Activated T-helper 1 cell treated with anti-CD3 and anti-CD28 coated beads, Interleukin-12 subunit alpha, Interleukin-12 subunit beta, Interleukin-2, Interleukin-4 antibody, amounts not matched to agents 30 ng/mL and 10 ng/mL and 1 ng/mL, durations not matched to agents 14 hours and 24 hours and 36 hours (primary cell): ENCODE results near the gene ELP4. TPM values are rescaled to one million over a fixed set of nuclear protein-coding genes. Genes with fewer than 3 reads are reported as not detected.
"Not testable (repeated sequence)": the region's sequence is repeated elsewhere in the genome, so short reads cannot be mapped to it uniquely, and the experiment has no call there.

Experiments
- DNase-seq: peaks from one replicate; pipeline ENCODE4 v3.0.0; 2021; ENCODE audit warnings: low spot score
- H3K27ac Mint-ChIP-seq: one replicate; pipeline ENCODE4 v1.8.0; 2021; ENCODE audit warnings: mild to moderate bottlenecking, mixed read lengths
- H3K27me3 Mint-ChIP-seq: one replicate; pipeline ENCODE4 v1.8.0; 2022; ENCODE audit warnings: mild to moderate bottlenecking, moderate library complexity, mixed read lengths; ENCODE audit not compliant: insufficient read depth
- H3K36me3 Mint-ChIP-seq: one replicate; pipeline ENCODE4 v1.8.0; 2021; ENCODE audit warnings: low read depth, mixed read lengths
- H3K4me1 Mint-ChIP-seq: one replicate; pipeline ENCODE4 v1.8.0; 2021; ENCODE audit warnings: low read depth, mixed read lengths
- H3K4me3 Mint-ChIP-seq: one replicate; pipeline ENCODE4 v1.8.0; 2021; ENCODE audit warnings: mild to moderate bottlenecking, moderate library complexity, mixed read lengths
- H3K9me3 Mint-ChIP-seq: one replicate; pipeline ENCODE4 v1.8.0; 2021; ENCODE audit warnings: mixed read lengths
- intact Hi-C: fragments of 100-400 bp; cut with micrococcal nuclease; formaldehyde crosslinking; loops from one replicate; pipeline ENCODE4 v1.15.1; 2024
- total RNA-seq: library from RNA; stranded (reverse); gene quantifications from 2 replicates; pipeline ENCODE4 v1.2.3, GENCODE V29; 2022

ELP4 gene
- total RNA-seq, 1 donor from 2014 or later: 15.1 TPM

DNA sequence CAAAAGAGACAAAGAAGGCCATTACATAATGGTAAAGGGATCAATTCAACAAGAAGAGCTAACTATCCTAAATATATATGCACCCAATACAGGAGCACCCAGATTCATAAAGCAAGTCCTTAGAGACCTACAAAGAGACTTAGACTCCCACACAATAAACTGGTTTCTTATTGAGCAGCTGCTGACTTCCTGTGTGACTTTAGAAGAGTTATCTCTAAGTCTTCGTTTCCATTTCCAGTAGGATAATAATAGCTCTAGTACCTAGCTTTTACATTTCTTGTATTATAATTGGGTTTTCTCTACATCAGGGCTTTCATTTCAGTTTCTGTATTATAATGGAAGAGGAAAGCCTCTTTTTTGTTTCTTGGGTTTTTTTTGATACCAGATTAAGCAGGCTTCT lies 187.5 kb downstream of the ELP4 start:
- intact Hi-C loops, H3K4me3 Mint-ChIP-seq, H3K36me3 Mint-ChIP-seq, DNase-seq, H3K27ac Mint-ChIP-seq, H3K4me1 Mint-ChIP-seq, H3K27me3 Mint-ChIP-seq, H3K9me3 Mint-ChIP-seq: not testable (repeated sequence)

DNA sequence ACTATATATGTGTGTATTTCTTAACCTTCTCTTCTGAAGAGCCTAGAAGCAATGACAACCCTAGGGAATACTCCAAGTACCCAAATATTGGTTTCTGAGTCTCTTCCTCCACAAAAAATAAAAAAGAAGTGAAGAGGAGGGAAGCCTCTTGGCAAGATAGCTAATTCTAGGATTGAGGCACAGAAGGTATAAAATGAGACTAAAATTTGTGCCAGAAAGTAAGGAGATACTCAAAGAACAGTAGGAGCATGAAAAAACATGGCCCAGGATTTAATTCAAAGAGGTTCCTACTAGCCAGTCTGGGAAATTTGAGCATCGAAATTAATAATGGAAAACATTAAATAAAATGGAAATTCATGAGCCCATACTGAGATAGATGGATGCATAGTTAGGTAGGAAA lies 189.5 kb downstream of the ELP4 start:
- peaks cover 9% of the 10 kb centered on the region for H3K4me1 Mint-ChIP-seq
- DNase-seq: no peak
- peaks cover 6% of the 10 kb centered on the region for H3K9me3 Mint-ChIP-seq
- intact Hi-C loops: no loop called here
- no peak overlapping the region for H3K27ac Mint-ChIP-seq
- H3K4me3 Mint-ChIP-seq: no peak overlapping the region
- H3K27me3 Mint-ChIP-seq: no peaks in the 10 kb centered on the region
- no peaks in the 10 kb centered on the region for H3K36me3 Mint-ChIP-seq

DNA sequence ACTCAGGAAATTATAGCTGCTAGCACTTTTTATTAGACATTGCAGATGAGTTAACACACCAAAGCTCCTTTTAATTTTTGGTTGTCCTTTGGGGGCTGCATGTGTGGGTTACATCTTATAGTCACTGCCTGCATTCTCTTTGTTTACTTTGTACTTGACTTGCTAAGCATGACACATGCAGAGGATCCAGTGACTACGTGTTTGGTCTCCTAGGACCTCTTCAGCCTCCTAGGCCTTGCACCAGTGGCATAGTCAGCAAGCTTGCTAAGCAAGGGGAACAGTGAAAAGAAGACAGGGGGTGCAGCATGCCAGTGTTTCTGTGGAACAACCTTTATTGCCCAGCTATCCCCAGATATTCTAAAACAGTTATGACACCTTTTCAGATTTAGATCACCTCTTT lies 193.4 kb downstream of the ELP4 start:
- Mint-ChIP-seq H3K4me3 (no peak overlapping the region), H3K27ac (no peak overlapping the region), H3K27me3 (no peaks in the 10 kb centered on the region), H3K4me1 (no peaks in the 10 kb centered on the region), H3K9me3 (no peaks in the 10 kb centered on the region), H3K36me3 (no peaks in the 10 kb centered on the region)
- intact Hi-C loops: no loop called here
- no peak for DNase-seq

DNA sequence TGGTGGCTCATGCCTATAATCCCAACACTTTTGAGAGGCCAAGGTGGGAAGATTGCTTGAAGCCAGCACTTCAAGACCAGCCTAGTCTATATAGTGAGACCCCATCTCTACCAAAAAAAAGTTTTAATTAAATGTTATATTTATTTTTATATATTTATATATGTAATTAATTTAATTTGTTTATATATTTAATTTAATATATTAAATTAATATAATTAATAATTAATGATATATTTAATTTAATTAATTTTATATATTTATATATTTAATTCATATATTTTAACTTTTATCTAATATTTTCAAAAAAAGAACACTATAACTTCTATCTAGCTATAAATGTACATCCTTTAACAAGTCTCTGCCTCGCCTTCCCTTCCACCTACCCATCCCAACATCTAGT lies 196.8 kb downstream of the ELP4 start:
- intact Hi-C loops: no loop called here
- Mint-ChIP-seq H3K4me1 (no peaks in the 10 kb centered on the region), H3K4me3 (no peak overlapping the region), H3K27ac (no peak overlapping the region), H3K27me3 (no peaks in the 10 kb centered on the region), H3K36me3 (no peaks in the 10 kb centered on the region), H3K9me3 (no peaks in the 10 kb centered on the region)
- no peak for DNase-seq

DNA sequence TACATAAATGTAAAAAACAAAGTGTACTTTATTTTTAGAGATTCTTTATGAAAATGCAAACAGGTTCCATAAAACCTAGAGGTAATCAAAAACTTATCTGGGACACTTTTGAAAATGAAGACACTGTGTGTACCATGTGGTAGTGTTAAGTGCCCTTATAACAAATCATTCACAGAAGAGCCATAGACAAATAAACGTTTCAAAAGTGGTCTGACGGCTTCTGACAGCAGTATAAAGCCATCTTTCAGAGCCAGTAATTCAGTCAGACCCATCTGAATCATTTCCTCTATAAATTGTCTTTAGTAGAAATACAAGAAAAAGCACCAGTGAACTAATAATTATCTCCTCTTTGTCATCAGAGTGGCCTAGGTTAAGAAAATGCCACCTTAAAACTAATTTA lies 201.6 kb downstream of the ELP4 start:
- intact Hi-C loops: no loop called here
- no peaks in the 10 kb centered on the region for H3K27me3 Mint-ChIP-seq
- no peaks in the 10 kb centered on the region for H3K36me3 Mint-ChIP-seq
- H3K9me3 Mint-ChIP-seq: no peaks in the 10 kb centered on the region
- DNase-seq: no peak
- H3K4me1 Mint-ChIP-seq: peaks cover 4% of the 10 kb centered on the region
- H3K27ac Mint-ChIP-seq: no peak overlapping the region
- no peak overlapping the region for H3K4me3 Mint-ChIP-seq

DNA sequence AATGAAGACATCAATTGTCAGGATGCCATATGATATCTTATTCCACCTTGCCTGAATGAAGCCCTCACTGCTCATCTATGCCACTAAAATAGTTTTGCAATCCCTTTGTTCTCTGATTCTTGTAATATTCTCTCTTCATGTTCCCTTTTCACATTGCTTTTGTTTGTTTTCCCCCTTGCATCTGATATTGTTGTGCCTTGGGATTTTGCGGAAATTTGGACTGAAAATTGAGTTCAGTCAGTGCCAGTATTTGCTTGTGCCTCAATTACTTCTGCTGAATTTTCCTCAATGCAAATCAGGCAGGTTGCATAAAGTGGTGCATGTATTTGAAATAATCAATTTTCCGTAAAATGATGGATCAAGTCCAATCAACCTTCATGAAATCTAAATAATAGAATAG lies 203.3 kb downstream of the ELP4 start:
- no peak overlapping the region for H3K27ac Mint-ChIP-seq
- no peaks in the 10 kb centered on the region for H3K9me3 Mint-ChIP-seq
- intact Hi-C loops: no loop called here
- DNase-seq: no peak
- peaks cover 4% of the 10 kb centered on the region for H3K4me1 Mint-ChIP-seq
- no peaks in the 10 kb centered on the region for H3K36me3 Mint-ChIP-seq
- H3K27me3 Mint-ChIP-seq: no peaks in the 10 kb centered on the region
- H3K4me3 Mint-ChIP-seq: no peak overlapping the region

DNA sequence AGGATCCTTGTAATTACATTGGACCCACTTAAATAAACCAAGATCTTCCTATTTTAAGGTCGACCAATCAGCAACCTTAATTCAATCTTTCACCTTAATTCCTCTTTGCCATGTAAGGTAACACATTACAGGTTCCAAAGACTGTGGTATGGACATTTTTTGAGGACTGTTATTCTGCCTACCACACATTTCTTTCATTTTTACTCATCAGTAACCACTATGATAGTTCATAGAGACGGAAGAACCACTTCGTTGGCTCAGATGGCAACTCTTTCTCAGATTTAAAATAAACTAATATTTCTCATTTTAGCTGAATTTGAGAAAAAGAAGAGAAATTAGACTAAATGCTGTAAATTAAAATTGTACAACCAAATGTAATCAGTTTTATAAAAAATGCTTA lies 205.3 kb downstream of the ELP4 start:
- Mint-ChIP-seq H3K4me3 (no peak overlapping the region), H3K36me3 (no peaks in the 10 kb centered on the region), H3K27me3 (no peaks in the 10 kb centered on the region), H3K4me1 (peaks cover 4% of the 10 kb centered on the region), H3K27ac (no peak overlapping the region), H3K9me3 (no peaks in the 10 kb centered on the region)
- intact Hi-C loops: no loop called here
- DNase-seq: no peak

DNA sequence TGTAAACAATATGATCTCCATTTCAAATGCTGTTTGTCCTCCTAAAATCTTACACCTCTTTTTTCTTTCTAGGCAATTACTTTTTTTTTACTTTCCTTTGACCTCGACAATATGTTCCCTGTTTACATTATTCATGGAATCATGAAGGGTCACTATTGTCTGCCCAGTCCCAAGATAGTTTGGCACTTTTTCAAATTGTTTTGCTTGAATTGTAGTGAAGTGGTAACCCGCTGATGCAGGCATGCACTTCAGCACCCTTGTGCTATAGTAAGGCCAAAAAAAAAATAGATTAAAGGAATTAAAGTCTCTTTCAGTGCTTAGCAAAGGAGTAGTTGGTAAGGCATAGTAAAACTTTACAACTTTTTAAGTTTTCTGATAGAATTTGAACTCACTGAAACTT lies 210.7 kb downstream of the ELP4 start:
- DNase-seq: no peak
- Mint-ChIP-seq H3K27me3 (no peaks in the 10 kb centered on the region), H3K9me3 (no peaks in the 10 kb centered on the region), H3K27ac (no peak overlapping the region), H3K36me3 (no peaks in the 10 kb centered on the region), H3K4me1 (no peaks in the 10 kb centered on the region), H3K4me3 (no peak overlapping the region)
- intact Hi-C loops: no loop called here

DNA sequence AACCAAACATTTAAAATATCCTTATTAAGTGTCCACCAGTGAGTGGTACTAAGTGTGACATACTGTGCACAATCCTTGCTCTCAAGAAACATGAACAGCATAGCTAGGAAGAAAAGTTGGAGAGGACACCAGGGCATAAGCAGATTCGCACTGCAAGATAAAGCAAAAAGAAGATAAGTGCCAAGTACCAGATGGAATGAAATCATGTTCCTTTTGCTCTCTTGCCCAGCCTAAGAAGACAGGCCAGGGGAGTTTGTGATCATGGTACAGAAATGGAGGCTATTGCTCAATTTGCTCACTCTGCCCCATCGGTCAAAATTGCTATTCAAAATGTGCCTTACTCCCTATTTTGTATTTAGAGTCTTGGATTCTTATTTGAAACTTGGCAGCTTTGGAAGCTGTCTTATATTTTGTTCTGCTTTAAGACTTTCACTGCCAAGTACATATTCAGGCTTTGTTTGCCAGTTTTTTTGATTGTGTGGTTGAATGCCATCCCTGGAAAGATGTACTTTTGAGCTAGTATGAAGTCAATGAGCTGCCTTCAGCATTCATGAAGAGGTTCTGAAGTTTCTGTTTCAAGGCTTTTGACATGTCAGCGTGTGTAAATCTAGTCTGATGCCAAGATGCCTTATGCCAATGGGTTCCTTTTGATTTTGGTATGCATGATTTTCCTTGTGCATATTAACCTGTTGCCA lies 211.3 kb downstream of the ELP4 start:
- no peaks in the 10 kb centered on the region for H3K36me3 Mint-ChIP-seq
- no peak overlapping the region for H3K4me3 Mint-ChIP-seq
- intact Hi-C loops: no loop called here
- H3K27ac Mint-ChIP-seq: no peak overlapping the region
- no peaks in the 10 kb centered on the region for H3K9me3 Mint-ChIP-seq
- no peaks in the 10 kb centered on the region for H3K27me3 Mint-ChIP-seq
- no peak for DNase-seq
- no peaks in the 10 kb centered on the region for H3K4me1 Mint-ChIP-seq

DNA sequence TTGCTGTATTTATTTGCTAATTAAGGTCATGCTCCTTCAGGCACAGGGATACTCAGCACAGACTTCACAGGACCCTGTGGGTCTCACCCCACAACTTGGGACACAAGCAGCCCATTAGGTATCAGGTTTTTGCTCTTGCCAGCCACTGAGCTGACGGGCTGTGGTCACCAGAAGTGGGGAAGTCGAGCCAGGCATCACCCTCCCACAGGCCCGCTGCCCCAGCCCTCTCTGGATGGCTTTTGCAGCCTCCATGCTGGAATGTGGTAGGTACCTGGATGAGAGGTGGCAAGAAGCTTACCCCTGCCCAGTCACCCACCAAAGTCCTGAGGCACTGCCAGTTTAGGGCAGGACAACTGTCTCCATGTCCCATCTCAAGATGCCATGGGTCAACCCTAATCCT lies 213.2 kb downstream of the ELP4 start:
- no peaks in the 10 kb centered on the region for H3K9me3 Mint-ChIP-seq
- H3K4me3 Mint-ChIP-seq: no peak overlapping the region
- H3K27me3 Mint-ChIP-seq: no peaks in the 10 kb centered on the region
- H3K36me3 Mint-ChIP-seq: peaks cover 2% of the 10 kb centered on the region
- no peak for DNase-seq
- H3K4me1 Mint-ChIP-seq: no peaks in the 10 kb centered on the region
- no peak overlapping the region for H3K27ac Mint-ChIP-seq
- intact Hi-C loops: no loop called here

DNA sequence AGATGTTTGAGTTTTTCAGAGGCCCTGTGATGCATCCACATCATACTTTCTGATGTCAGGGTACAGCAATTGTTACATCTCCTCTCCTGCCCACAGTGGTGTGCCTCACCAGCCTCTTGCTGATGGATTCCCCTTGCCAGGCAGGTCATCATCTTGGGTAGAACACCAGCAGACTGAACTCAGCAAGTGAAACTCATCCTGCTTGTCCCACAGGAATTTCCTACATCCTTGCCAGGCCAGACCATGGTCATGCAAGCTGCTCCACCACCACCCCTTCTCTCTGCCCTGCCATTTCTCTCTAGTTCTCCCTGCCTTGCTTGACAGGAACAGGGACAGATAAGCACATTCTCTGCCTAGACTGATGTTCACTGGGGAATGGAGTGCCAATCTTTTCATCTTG lies 215.6 kb downstream of the ELP4 start:
- Mint-ChIP-seq H3K4me3 (no peak overlapping the region), H3K27ac (no peak overlapping the region), H3K27me3 (no peaks in the 10 kb centered on the region), H3K36me3 (peaks cover 2% of the 10 kb centered on the region), H3K9me3 (no peaks in the 10 kb centered on the region), H3K4me1 (no peaks in the 10 kb centered on the region)
- DNase-seq: no peak
- intact Hi-C loops: no loop called here

DNA sequence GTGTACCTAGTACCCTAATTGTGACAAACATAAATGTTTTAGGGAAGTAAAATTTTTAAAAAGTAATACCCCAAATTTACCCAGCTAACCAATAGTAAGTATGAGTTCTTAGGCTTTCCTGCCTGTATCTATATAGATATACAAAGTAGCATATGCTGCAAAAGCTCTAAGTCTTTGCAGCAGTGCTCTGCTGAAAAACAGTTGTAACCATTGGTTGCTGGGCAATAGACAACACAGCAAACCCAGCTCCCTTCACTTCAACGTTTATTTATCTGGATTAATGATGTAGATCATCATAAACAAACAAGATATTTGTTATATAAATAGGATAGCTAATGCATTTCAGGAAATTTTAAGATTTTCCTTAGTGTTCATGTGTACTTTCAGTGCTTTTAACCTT lies 218.9 kb downstream of the ELP4 start:
- H3K27ac Mint-ChIP-seq: no peak overlapping the region

DNA sequence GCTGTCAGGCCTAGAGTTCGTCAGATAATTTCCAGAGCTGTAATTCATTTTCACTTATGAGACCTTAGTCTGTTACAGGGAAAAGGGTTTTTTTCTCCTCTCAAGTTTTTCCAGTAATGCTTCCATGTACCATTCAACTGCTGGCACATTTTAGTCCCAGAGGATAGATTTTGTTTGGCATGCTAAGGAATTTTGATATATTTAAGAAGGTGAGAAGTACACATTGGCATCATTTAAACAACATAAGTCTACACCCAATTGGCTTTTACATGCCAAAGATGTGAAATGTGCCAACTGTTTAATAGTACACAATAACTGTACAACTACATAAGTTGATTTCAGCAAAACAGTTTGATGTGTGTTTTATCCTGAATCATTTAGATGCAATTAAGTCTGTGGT lies 230.6 kb downstream of the ELP4 start:
- Mint-ChIP-seq H3K27me3 (no peaks in the 10 kb centered on the region), H3K36me3 (no peaks in the 10 kb centered on the region), H3K4me1 (no peaks in the 10 kb centered on the region), H3K27ac (no peak overlapping the region), H3K4me3 (no peak overlapping the region), H3K9me3 (peaks cover 12% of the 10 kb centered on the region)
- DNase-seq: no peak
- intact Hi-C loops: no loop called here

More for the DNA sequence above, 218.9 kb downstream of the ELP4 start:
- Mint-ChIP-seq H3K27me3 (no peaks in the 10 kb centered on the region), H3K9me3 (peaks cover 12% of the 10 kb centered on the region), H3K4me1 (no peaks in the 10 kb centered on the region), H3K36me3 (peaks cover 2% of the 10 kb centered on the region), H3K4me3 (no peak overlapping the region)
- intact Hi-C loops: no loop called here
- DNase-seq: no peak

DNA sequence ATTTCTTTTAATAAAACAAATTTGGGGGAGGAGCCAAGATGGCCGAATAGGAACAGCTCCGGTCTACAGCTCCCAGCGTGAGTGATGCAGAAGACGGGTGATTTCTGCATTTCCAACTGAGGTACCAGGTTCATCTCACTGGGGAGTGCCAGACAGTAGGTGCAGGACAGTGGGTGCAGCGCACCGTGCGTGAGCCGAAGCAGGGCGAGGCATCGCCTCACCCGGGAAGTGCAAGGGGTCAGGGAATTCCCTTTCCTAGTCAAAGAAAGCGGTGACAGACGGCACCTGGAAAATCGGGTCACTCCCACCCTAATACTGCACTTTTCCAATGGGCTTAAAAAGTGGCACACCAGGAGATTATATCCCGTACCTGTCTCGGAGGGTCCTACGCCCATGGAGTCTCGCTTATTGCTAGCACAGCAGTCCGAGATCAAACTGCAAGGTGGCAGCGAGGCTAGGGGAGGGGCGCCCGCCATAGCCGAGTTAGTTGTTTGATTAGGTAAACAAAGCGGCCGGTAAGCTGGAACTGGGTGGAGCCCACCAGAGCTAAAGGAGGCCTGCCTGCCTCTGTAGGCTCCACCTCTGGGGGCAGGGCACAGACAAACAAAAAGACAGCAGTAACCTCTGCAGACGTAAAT lies 231.3 kb downstream of the ELP4 start:
- H3K36me3 Mint-ChIP-seq, H3K27me3 Mint-ChIP-seq, intact Hi-C loops, H3K4me1 Mint-ChIP-seq, H3K27ac Mint-ChIP-seq, DNase-seq, H3K4me3 Mint-ChIP-seq: not testable (repeated sequence)
- peaks cover 10% of the 10 kb centered on the region for H3K9me3 Mint-ChIP-seq
